Endothelial cell of umbilical vein (primary cell): Measurements from ENCODE around the gene CFAP77. TPM values are rescaled to one million over a fixed set of nuclear protein-coding genes. Genes with fewer than 3 reads are reported as not detected.

ENCODE experiments used
- BruUV-seq: library from RNA; stranded (reverse); fragments of 400-500 nt; replicated peaks from 2 replicates; lab custom pipeline; 2021; lab: Mats Ljungman, UMichigan
- CTCF ChIA-PET: fragments of 300-600, 350-600 bp; sonication (Branson Sonifier 250); formaldehyde crosslinking; loops from one replicate; lab custom pipeline; 2021; ENCODE audit warnings: antibody characterized with exemption, inconsistent platforms; lab: Charles Lee
- POLR2A ChIA-PET: fragments of 300-600, 350-600 bp; sonication (Branson Sonifier 250); formaldehyde crosslinking; loops from one replicate; lab custom pipeline; 2021; ENCODE audit warnings: antibody characterized with exemption, inconsistent platforms; lab: Charles Lee
- DNase-seq: peaks from one replicate; pipeline ENCODE4 v3.0.0-alpha.2; 2011; ENCODE audit warnings: low read depth, low spot score
- FAIRE-seq: peaks from 2 replicates; lab custom pipeline; 2011; peaks lifted over from hg19 to GRCh38; lab: Jason Lieb, UNC
- H2AFZ ChIP-seq: 2 replicates; pipeline ENCODE4 v1.6.0; 2012; ENCODE audit warnings: low read depth, low read length, control low read depth, inconsistent platforms
- H3K27ac ChIP-seq: 2 replicates; pipeline ENCODE4 v1.5.1; 2011; ENCODE audit warnings: low read depth, mild to moderate bottlenecking, control low read depth, low read length, moderate library complexity; ENCODE audit not compliant: insufficient read depth
- H3K27me3 ChIP-seq, 2 experiments: 2 replicates each; pipeline versions ENCODE4 v1.6.0 to v1.6.1; 2011; ENCODE audit warnings: low read length in 2 of 2, mixed read lengths in 1 of 2; ENCODE audit not compliant: control insufficient read depth in 2 of 2, insufficient read depth in 2 of 2
- H3K36me3 ChIP-seq, 2 experiments: 2 replicates in 1 of 2; 3 replicates in 1 of 2; pipeline ENCODE4 v1.5.1; 2011; ENCODE audit warnings: low read length in 2 of 2, mild to moderate bottlenecking in 1 of 2, moderate library complexity in 1 of 2; ENCODE audit not compliant: control insufficient read depth in 2 of 2, insufficient read depth in 2 of 2; ENCODE audit errors: extremely low read depth in 1 of 2
- H3K4me1 ChIP-seq: 3 replicates; pipeline ENCODE4 v1.5.1; 2011; ENCODE audit warnings: mild to moderate bottlenecking, low read length; ENCODE audit not compliant: control insufficient read depth, insufficient read depth; ENCODE audit errors: extremely low read depth
- H3K4me2 ChIP-seq: 2 replicates; pipeline ENCODE4 v1.6.1; 2011; ENCODE audit warnings: low read length, control low read depth, mixed read lengths; ENCODE audit not compliant: insufficient read depth
- H3K4me3 ChIP-seq, 3 experiments: fragments of 200-600 bp in 1 of 3; sonication (generic), shearing (Covaris generic) in 1 of 3; replicated peaks in 1 of 3; 2 replicates each; pipeline ENCODE4 v1.5.1; 2011 to 2016; ENCODE audit warnings: control low read depth in 3 of 3, low read length in 3 of 3, mild to moderate bottlenecking in 2 of 3, inconsistent platforms in 1 of 3, low read depth in 1 of 3, moderate library complexity in 1 of 3; ENCODE audit not compliant: insufficient read depth in 1 of 3
- H3K79me2 ChIP-seq: 2 replicates; pipeline ENCODE4 v1.6.0; 2012; ENCODE audit warnings: low read length, inconsistent platforms; ENCODE audit not compliant: control insufficient read depth, insufficient read depth
- H3K9ac ChIP-seq: replicated peaks from 2 replicates; pipeline ENCODE3; 2011; ENCODE audit warnings: low read length, control low read depth; ENCODE audit not compliant: insufficient read depth; ENCODE audit errors: extremely low read depth
- H3K9me1 ChIP-seq: replicated peaks from 3 replicates; pipeline ENCODE4 v1.6.0; 2011; ENCODE audit warnings: mild to moderate bottlenecking, low read length; ENCODE audit not compliant: control insufficient read depth, insufficient read depth; ENCODE audit errors: extremely low read depth
- H3K9me3 ChIP-seq: replicated peaks from 2 replicates; pipeline ENCODE4 v1.5.1; 2012; ENCODE audit warnings: low read length, inconsistent platforms; ENCODE audit not compliant: control insufficient read depth, insufficient read depth
- H4K20me1 ChIP-seq: replicated peaks from 2 replicates; pipeline ENCODE3; 2011; ENCODE audit warnings: mild to moderate bottlenecking, low read length; ENCODE audit not compliant: control insufficient read depth, insufficient read depth; ENCODE audit errors: extremely low read depth
- CTCF ChIP-seq, 2 donors: IDR thresholded peaks; 1 replicate in 1 of 2; 2 replicates in 1 of 2; pipeline ENCODE4 v1.5.1; 2011; ENCODE audit warnings: low read length in 2 of 2, mild to moderate bottlenecking in 2 of 2, moderate library complexity in 2 of 2, control low read depth in 1 of 2, inconsistent platforms in 1 of 2, low read depth in 1 of 2; ENCODE audit not compliant: insufficient read depth in 1 of 2; ENCODE audit errors: extremely low read depth in 1 of 2
- EZH2 ChIP-seq: IDR thresholded peaks from 2 replicates; pipeline ENCODE4 v1.6.1; 2012; ENCODE audit warnings: borderline replicate concordance, low read depth, mild to moderate bottlenecking, moderate library complexity, low read length, inconsistent platforms; ENCODE audit not compliant: severe bottlenecking
- FOS ChIP-seq: IDR thresholded peaks from 2 replicates; pipeline ENCODE4 v1.6.1; 2011; ENCODE audit warnings: mild to moderate bottlenecking, low read length, moderate library complexity, borderline replicate concordance; ENCODE audit not compliant: insufficient read depth
- GATA2 ChIP-seq: IDR thresholded peaks from 2 replicates; pipeline ENCODE4 v1.7.0; 2011; ENCODE audit warnings: low read depth, mild to moderate bottlenecking, moderate library complexity, mixed read lengths, low read length; ENCODE audit not compliant: insufficient read length, insufficient read depth
- JUN ChIP-seq: IDR thresholded peaks from 2 replicates; pipeline ENCODE4 v1.6.1; 2011; ENCODE audit warnings: borderline replicate concordance, low read depth; ENCODE audit not compliant: insufficient read length, insufficient read depth
- MAX ChIP-seq: IDR thresholded peaks from 2 replicates; pipeline ENCODE4 v1.6.1; 2011; ENCODE audit not compliant: insufficient read depth, insufficient read length
- MYC ChIP-seq: IDR thresholded peaks from one replicate; pipeline ENCODE4 v1.6.1; 2011; ENCODE audit warnings: mild to moderate bottlenecking, low read depth, low read length
- POLR2A ChIP-seq: IDR thresholded peaks from 2 replicates; pipeline ENCODE4 v1.6.1; 2012; ENCODE audit warnings: low read depth, mild to moderate bottlenecking, control low read depth, low read length
- POLR2AphosphoS5 ChIP-seq: IDR thresholded peaks from 2 replicates; pipeline ENCODE4 v1.6.1; 2012; ENCODE audit warnings: low read depth, mild to moderate bottlenecking, control low read depth, low read length, moderate library complexity; ENCODE audit not compliant: insufficient read depth
- dilution Hi-C: fragments of 300-500 bp; cut with MboI; formaldehyde crosslinking; loops from one replicate; pipeline ENCODE4 v1.15.0; 2019; ENCODE audit warnings: low sequenced_read_pairs; ENCODE audit not compliant: extremely low pct_ligation_motif_present
- intact Hi-C: fragments of 100-400 bp; cut with micrococcal nuclease; formaldehyde crosslinking; loops from one replicate; pipeline ENCODE4 v1.10.0; 2022
- polyA plus RNA-seq, 4 experiments: library from polyadenylated mRNA; depleted of rRNA in 3 of 4; stranded (reverse) in 3 of 4; unstranded in 1 of 4; fragments of >200 nt; gene quantifications; 2 replicates each; pipeline versions ENCODE4 v1.2.1 to v1.2.3, GENCODE V29; 2011 to 2012; ENCODE audit warnings: missing spikeins in 1 of 4
- total RNA-seq: library from RNA; stranded (reverse); gene quantifications from 2 replicates; pipeline ENCODE4 v1.2.3, GENCODE V29; 2021

Gene CFAP77
- total and polyA plus RNA-seq, 2 donors (not counting 3 experiments of a cell fraction or from before 2014, with no cell fraction given), result not detected

- Histone ChIP-seq H3K9ac (no peak overlapping the region), H2AFZ (no peak overlapping the region), H3K9me1 (no peaks in the 10 kb centered on the region), H3K27me3 (peaks cover 15 to 19% of the 10 kb centered on the region in 2 experiments), H4K20me1 (no peaks in the 10 kb centered on the region), H3K4me3 (no peak overlapping the region), H3K4me1 (no peaks in the 10 kb centered on the region), H3K9me3 (no peaks in the 10 kb centered on the region), H3K36me3 (no peaks in the 10 kb centered on the region), H3K79me2 (no peaks in the 10 kb centered on the region), H3K27ac (no peak overlapping the region), H3K4me2 (no peak overlapping the region)
- no peak for FAIRE-seq
- POLR2A ChIA-PET, result no interaction called here
- no peak for DNase-seq
- intact Hi-C loops (loop anchor here (1.0 to 2.0 kb wide), 4 partner anchors 40 to 293 kb away; no protein-coding TSS in a partner anchor), dilution Hi-C loops (no loop called here)
- CTCF ChIA-PET, result interaction anchor here (0.7 to 8.5 kb wide), 21 partner anchors 8 to 394 kb away, joined by 3 to 169 read pairs (median 4); no protein-coding TSS in a partner anchor
- BruUV-seq, result no TSS peak
- no peak for TF ChIP-seq EZH2
- TF ChIP-seq JUN, result no peak
- TF ChIP-seq POLR2A, result no peak
- no peak for TF ChIP-seq POLR2AphosphoS5
- TF ChIP-seq MYC, result no peak
- no peak for TF ChIP-seq GATA2
- no peak for TF ChIP-seq MAX
- TF ChIP-seq CTCF (IDR thresholded peaks at IDR 0.05; ENCODE audit: extremely low read depth in 1 of 2, insufficient read depth in 1 of 2, low read depth in 1 of 2, low read length in 2 of 2), result no peak
- no peak for TF ChIP-seq FOS
Observed at GRCh38 chr9:132506977-132507669, 97.1 kb downstream of the CFAP77 start.
